Left cardiac atrium (tissue), 4 donors: Measurements from ENCODE around the gene NUMA1. TPM values are rescaled to one million over a fixed set of nuclear protein-coding genes. Genes with fewer than 3 reads are reported as not detected.
A peak's percentile ranks its signal among the peaks of the same experiment; 100 is the strongest.

Source experiments
- ATAC-seq, 2 donors: fragments of 200-7000 bp; cut with Tn5 transposase; one replicate each; pipeline ENCODE4 v1.9.1; 2020; ENCODE audit warnings: mild to moderate bottlenecking in 2 of 2, moderate library complexity in 2 of 2
- DNase-seq: peaks from one replicate; pipeline ENCODE4 v3.0.0-alpha.2; 2020
- intact Hi-C, 2 donors: fragments of 100-400 bp; cut with DNase I; formaldehyde crosslinking; loops; one replicate each; pipeline versions ENCODE4 v1.14.1 to v1.15.1; 2022 to 2023
- total RNA-seq, 2 donors: library from RNA; stranded (reverse); fragmentation: NEBNext Ultra II Directional; extraction: Animal tissue kit (Norgen Biotek cat#: 25700); gene quantifications; one replicate each; pipeline ENCODE4 v1.2.1, GENCODE V29; 2021
- donor health status: DM: no; HTN: yes; CAD: no.
- donor health status: DM: no; HTN: yes; CAD: no; lungs with severe emphysema.
- donor health status: DM: yes; HTN: yes; CAD: no.
- donor health status: Dilated cardiomyopathy.

The NUMA1 gene
- total RNA-seq, 2 donors from 2014 or later: 73.3 to 86.7 TPM

DNA sequence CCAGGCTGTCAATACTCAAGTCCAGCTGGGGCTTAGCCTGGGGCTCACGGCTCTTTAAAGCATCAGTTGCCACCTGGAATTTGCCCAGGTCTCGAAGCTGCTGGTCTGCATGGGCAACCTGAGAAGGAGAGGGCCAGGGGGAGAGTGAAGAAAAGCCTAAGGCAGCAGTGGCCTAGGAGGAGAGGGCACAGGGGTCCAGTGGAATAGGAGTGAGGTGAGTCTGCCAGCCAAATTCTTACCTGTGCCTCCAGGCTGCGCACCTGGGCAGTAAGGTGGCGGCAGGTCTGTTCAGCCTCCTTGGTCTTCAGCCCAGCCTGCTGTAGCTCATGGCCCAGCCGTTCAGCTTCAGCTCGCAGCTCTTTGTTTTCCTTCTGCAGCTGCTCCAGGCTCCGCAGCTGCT, 71.6 kb downstream of the NUMA1 start:
- intact Hi-C loops: no loop called here
- DNase-seq (no peak), ATAC-seq (no peak)

- intact Hi-C loops: no loop called here
- ATAC-seq (no peak), DNase-seq (no peak)
These were observed 72.8 kb downstream of the NUMA1 start for GRCh38 chr11:72007587-72007986.

GRCh38 chr11:72007089-72007476, 73.3 kb downstream of the NUMA1 start:
- DNase-seq: no peak
- intact Hi-C loops: no loop called here
- ATAC-seq: no peak

GRCh38 chr11:72006309-72007088, 73.8 kb downstream of the NUMA1 start:
- ATAC-seq (no peak), DNase-seq (no peak)
- intact Hi-C loops: no loop called here

GRCh38 chr11:72005347-72006260, 74.7 kb downstream of the NUMA1 start:
- no peak for ATAC-seq
- DNase-seq: no peak
- intact Hi-C loops: no loop called here

DNA sequence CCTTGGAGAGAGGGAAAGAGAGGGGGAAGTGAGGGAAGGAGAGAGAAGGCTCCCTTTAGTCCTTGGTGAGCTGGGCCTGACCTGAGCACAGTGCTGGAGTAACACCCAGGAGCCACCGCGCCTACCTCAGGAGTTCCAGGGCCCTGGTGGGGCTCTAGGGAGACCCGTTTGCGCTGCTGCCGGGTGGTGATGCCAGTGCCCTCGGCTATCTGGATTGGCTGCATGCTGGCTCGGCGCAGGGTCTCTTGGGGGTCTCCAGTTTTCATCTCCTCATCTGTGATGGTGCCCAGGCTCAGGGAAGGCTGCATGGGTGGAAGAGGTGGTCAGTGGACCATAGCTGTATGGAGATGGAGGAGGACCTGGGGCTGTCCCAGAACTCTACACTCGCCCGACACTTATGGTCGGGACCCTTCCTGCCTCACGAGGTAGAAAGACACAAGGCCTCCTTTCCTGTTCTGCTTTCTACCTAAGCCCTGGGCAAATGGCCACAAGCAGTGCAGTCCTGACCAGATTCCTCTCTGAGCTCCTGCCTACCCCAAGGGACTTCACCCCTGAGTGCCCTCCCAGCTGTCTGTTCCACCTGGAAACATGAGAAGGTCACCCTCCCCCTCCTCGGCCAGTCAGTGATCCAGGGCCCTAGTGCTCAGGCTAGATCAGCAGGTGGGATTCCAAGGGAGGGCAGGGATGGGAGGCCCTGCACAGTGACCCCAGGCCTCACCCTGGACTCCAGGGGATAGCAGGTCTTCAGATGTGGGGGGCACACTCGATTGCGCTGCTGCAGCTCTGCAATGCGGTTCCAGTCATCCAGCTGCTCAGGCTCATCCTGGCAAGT, 75.6 kb downstream of the NUMA1 start:
- ATAC-seq (no peak), DNase-seq (no peak)
- intact Hi-C loops: no loop called here

- ATAC-seq: no peak
- intact Hi-C loops: no loop called here
- no peak for DNase-seq
These were observed 76.6 kb downstream of the NUMA1 start for GRCh38 chr11:72003776-72004171.

GRCh38 chr11:72002841-72003775, 77.2 kb downstream of the NUMA1 start:
- ATAC-seq (no peak), DNase-seq (no peak)
- intact Hi-C loops: no loop called here

DNA sequence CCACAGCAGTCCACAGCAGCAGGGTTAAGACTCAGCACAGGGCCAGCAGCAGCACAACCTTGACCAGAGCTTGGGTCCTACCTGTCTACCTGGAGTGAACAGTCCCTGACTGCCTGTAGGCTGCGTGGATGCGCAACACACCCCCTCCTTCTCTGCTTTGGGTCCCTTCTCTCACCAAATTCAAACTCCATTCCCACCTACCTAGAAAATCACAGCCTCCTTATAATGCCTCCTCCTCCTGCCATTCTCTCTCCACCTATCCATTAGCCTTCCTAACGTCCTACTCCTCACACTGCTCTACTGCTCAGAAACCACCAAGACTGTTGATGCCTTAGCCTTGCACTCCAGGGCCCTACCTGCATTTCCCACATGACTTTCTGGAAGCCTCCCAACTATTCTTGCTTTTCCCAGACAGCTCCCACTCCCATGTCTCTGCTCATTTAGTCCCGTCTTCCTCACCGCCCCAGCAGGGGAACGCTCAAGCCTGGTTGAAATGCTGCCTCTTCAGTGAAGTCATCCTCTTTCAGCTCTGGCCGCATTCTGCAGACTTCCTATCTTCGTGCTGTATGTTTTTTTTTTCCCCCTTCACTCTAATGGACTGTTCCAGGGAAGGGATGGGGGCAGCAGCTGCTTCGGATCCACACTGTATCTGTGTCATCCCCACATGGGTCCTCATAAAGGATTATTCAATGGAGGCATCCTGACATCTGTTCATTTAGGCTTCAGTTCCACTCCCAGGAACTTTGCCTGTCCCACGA, 78.3 kb downstream of the NUMA1 start:
- intact Hi-C loops: no loop called here
- ATAC-seq: no peak
- DNase-seq: no peak

DNA sequence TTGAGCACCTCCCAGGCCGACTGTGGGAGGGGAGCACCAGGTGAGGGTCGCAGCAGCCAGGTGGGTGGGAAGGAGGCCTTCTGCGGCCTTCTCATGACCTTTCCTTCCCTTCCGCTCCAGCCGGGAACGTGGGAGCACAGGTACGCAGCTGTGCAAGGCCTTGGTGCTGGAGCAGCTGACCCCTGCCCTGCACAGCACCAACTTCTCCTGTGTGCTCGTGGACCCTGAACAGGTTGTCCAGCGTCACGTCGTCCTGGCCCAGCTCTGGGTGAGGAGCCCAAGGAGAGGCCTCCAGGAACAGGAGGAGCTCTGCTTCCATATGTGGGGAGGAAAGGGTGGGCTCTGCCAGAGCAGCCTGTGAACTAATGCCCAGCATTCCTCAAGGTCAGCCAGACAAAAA, 79.1 kb downstream of the NUMA1 start:
- intact Hi-C loops: no loop called here

DNA sequence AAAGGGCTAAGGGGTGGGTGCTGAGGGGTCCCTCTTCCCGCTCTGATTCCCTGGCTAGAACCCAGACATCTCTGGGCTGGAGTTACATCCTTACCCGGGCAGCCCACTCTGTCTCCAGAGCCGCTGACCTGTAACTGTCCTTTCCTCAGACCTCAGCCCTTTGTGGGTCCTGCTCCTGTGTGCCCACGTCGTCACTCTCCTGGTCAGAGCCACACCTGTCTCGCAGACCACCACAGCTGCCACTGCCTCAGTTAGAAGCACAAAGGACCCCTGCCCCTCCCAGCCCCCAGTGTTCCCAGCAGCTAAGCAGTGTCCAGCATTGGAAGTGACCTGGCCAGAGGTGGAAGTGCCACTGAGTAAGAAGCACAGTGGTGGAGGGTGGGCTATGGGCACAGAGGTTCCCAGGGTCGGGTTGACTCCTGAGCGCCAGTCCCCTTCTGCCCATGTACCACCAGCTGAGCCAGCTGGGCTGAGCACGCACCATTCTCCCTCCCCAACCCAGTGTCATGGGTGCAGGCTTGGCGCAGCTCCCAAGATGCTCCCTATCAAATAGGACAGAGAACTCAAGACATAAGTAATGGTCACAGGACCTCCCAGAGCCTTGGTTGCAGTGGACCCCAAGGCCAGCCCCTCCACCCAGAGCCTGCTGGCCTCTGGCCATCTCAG, 80.0 kb downstream of the NUMA1 start:
- no peak for DNase-seq
- intact Hi-C loops: no loop called here
- no peak for ATAC-seq

More for the DNA sequence above, 79.1 kb downstream of the NUMA1 start:
- no peak for ATAC-seq
- DNase-seq: no peak

DNA sequence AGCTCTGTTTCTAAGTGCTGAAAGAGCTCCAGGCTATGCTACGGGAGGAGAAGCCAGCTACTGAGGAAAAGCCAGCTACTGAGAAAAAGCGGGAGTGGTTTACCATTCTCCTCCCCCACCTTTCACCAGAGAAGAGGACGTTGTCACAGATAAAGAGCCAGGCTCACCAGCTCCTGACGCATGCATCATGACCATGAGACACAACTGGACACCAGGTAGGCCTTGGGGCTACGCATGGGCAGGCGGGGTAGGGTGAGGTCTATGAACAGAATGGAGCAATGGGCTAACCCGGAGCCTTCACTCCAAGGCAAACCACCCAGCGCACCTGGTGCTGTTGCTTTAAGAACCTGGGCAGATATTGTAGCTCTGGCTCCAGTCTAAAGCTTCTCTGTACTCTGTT, 80.5 kb downstream of the NUMA1 start:
- DNase-seq: no peak
- ATAC-seq: no peak
- intact Hi-C loops: no loop called here

DNA sequence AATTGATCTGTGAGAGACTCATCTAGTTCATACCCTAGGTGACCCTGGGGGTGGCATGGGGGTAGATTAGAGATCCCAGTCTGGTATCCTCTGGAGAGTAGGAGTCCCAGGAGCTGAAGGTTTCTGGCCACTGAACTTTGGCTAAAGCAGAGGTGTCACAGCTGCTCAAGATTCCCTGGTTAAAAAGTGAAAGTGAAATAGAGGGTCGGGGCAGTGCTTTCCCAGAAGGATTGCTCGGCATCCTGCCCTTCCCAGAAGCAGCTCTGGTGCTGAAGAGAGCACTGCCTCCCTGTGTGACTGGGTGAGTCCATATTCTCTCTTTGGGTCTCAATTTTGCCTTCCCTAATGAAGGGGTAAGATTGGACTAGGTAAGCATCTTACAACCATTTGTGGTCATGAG, 81.0 kb downstream of the NUMA1 start:
- no peak for DNase-seq
- intact Hi-C loops: no loop called here
- peak; percentile 13 to 31 for ATAC-seq

GRCh38 chr11:71998649-71999310, 81.6 kb downstream of the NUMA1 start, which contains the start of gene IL18BP:
Gene IL18BP (plus strand): TSS chr11:71998909. CDS start chr11:71999985, 1,076 bp downstream.
- DNase-seq (peak; percentile 60), ATAC-seq (peak in 1 of 2 donors; percentile 9)
- intact Hi-C loops: no loop called here

DNA sequence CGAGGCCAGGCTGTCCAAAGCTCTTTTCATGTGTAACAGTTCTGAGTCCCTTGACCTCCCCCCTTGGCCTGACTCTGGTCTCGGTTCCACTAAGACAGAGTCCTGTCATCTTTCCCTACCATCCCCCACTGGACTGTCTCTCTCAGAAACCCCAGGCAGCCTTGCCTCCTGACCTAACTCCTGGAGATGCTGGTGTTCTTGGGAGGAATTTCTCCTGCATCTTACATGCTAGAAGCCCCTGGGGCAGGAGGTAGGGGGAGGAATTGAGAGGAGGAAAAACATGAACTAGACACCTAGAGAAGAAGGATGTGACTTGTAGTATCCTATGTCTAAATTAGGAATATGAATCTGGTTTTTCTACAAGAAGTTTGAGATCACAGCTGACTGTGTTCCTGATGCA, 82.3 kb downstream of the NUMA1 start:
- ATAC-seq (no peak), DNase-seq (no peak)

GRCh38 chr11:71997594-71997993, 82.7 kb downstream of the NUMA1 start:
- DNase-seq (no peak), ATAC-seq (no peak)
- intact Hi-C loops: no loop called here

More for the DNA sequence above, 82.3 kb downstream of the NUMA1 start:
- intact Hi-C loops: no loop called here

GRCh38 chr11:71996946-71997345, 83.4 kb downstream of the NUMA1 start:
- ATAC-seq (peak; percentile 49 to 63), DNase-seq (peak; percentile 71)
- intact Hi-C loops: no loop called here
